ENCODE data around the gene SCAP. TPM values are rescaled to one million over a fixed set of nuclear protein-coding genes. Genes with fewer than 3 reads are reported as not detected.

The SCAP gene
- total RNA-seq, 1 donor from 2014 or later, result 49.7 TPM

DNA sequence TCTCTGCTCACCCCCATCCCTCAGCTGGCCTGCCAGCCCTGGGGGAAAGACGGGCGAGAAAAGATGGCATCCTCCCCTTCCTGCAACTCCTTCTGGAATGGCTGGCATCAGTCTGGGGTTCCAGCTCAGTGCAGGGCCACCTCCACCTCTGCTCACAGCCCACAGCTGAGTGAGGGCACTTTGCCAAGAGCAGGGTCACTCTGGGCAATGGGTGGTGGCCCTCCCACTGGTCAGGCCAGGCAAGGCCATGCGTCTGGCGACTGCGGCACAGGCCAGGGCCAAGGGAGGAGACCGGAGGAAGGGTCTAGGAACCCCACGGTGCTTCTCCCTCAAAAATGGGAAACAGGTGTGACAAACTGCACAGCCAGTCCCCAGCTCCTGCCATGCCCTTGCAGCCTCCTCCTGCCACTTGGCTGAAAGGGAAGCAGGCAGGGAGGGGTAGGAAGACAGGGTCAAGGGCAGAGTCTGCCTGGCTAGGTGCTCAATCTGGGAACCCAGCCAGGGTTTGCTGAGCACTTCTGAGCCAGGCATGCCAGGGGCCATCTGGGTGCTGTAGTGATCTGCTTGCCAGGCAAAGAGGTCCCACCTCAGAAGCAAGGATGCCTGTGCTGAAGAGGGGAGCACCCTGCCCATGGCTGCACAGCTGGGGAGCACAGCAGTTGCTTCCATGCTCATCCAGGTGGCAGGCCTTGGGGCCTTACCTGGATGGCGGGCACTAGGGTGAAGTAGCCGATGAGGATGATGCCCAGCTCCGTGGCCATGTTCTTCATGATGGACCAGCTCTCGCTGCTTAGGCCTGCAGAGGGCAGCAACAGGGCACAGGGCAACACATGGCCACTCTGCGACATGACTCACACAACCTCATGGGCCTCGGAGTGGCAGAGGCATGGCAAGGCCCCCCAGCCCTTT lies 53.7 kb downstream of the SCAP start:
- TF ChIP-seq, protein P1, sequence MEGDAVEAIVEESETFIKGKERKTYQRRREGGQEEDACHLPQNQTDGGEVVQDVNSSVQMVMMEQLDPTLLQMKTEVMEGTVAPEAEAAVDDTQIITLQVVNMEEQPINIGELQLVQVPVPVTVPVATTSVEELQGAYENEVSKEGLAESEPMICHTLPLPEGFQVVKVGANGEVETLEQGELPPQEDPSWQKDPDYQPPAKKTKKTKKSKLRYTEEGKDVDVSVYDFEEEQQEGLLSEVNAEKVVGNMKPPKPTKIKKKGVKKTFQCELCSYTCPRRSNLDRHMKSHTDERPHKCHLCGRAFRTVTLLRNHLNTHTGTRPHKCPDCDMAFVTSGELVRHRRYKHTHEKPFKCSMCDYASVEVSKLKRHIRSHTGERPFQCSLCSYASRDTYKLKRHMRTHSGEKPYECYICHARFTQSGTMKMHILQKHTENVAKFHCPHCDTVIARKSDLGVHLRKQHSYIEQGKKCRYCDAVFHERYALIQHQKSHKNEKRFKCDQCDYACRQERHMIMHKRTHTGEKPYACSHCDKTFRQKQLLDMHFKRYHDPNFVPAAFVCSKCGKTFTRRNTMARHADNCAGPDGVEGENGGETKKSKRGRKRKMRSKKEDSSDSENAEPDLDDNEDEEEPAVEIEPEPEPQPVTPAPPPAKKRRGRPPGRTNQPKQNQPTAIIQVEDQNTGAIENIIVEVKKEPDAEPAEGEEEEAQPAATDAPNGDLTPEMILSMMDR (IDR thresholded peaks at IDR 0.05), result peak; percentile 40
- H3K36me3 Mint-ChIP-seq (ENCODE audit: low read depth), result peaks cover 4% of the 10 kb centered on the region
- DNase-seq (ENCODE audit: low spot score), result peak; percentile 88
- H3K9me3 Mint-ChIP-seq (ENCODE audit: low read depth), result no peaks in the 10 kb centered on the region
- H3K27me3 Mint-ChIP-seq (ENCODE audit: low read depth), result no peaks in the 10 kb centered on the region
- no peak overlapping the region for H3K27ac Mint-ChIP-seq (ENCODE audit: unreplicated experiment)
- peaks cover 11% of the 10 kb centered on the region for H3K4me1 Mint-ChIP-seq (ENCODE audit: low read depth)
- H3K4me3 Mint-ChIP-seq (ENCODE audit: unreplicated experiment), result no peak overlapping the region

DNA sequence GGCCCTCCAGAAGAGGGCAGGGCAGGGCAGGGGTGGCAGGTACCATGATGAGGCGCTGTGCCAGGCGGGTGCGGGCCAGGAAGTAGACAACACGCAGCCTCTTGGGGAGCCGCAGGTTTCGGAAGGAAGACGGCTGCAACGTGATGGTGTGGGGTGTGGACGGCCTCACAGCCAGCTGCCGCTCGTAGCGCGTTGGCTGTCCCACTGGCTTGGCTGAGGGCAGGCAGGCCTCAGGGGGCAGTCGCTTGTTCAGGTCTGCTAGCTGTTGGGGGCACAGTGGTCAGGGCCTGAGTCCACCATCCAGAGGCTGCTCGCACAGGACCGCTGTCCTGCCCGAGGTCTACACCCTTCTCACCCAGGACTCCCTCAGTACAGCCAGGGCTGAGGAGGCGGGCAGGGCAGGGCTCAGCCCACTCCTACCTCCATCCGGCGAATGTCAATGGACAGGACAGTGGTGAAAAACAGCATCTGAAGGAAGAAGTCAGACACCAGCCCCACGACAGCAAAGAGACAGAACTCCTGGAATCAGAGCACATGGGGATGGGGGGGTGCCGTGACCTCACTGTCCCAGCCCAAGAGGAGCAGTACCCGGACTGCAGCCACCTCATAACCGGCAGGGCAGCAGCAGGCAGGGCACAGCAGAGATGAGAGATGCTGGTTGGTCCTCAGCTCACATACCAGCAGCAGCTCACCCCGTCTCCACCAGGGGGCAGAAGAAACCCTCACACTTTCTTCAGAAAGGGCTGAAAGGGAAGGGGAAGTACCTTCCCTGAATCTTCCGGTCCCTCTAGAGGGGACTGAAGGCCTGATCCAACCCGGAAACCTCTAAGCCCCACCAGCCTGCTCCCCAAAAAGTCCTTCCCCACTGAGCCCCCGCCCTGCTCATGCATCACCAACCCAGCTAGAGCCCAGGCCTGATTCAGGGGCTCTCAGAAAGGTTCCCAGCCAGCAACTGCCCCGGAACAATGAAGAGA lies 54.9 kb downstream of the SCAP start:
- TF ChIP-seq, protein P1 (IDR thresholded peaks at IDR 0.05), result peak; percentile 93
- peak; percentile 93 for DNase-seq (ENCODE audit: low spot score)
- Mint-ChIP-seq H3K9me3 (ENCODE audit: low read depth) (no peaks in the 10 kb centered on the region), H3K27me3 (ENCODE audit: low read depth) (no peaks in the 10 kb centered on the region), H3K36me3 (ENCODE audit: low read depth) (peaks cover 4% of the 10 kb centered on the region), H3K4me3 (ENCODE audit: unreplicated experiment) (no peak overlapping the region), H3K4me1 (ENCODE audit: low read depth) (peaks cover 11% of the 10 kb centered on the region), H3K27ac (ENCODE audit: unreplicated experiment) (peak overlapping the region; percentile 89)

DNA sequence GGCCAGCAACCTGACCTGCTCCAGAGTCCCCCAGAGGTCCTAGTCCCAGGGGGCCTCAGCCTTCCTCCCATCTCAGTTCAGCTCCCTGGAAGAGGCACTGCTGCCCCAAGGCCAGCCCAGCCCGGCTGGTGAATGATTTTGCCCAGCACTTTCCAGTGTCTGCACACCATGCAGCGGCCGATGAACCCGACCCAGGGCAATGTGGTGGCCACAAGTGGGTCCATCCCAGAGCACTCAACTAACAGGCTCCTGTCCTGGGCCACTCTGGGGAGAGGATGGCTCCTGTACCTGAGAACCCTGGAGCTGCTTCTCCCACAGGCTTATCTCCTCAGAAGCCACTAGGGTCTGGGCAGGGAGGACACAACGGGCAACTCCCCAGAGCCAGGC lies 55.7 kb downstream of the SCAP start:
- DNase-seq (ENCODE audit: low spot score), result no peak
- Mint-ChIP-seq H3K27ac (ENCODE audit: unreplicated experiment) (no peak overlapping the region), H3K27me3 (ENCODE audit: low read depth) (no peaks in the 10 kb centered on the region), H3K9me3 (ENCODE audit: low read depth) (no peaks in the 10 kb centered on the region), H3K4me3 (ENCODE audit: unreplicated experiment) (no peak overlapping the region), H3K4me1 (ENCODE audit: low read depth) (peaks cover 11% of the 10 kb centered on the region), H3K36me3 (ENCODE audit: low read depth) (peaks cover 3% of the 10 kb centered on the region)
- TF ChIP-seq, protein P1 (IDR thresholded peaks at IDR 0.05), result no peak

DNA sequence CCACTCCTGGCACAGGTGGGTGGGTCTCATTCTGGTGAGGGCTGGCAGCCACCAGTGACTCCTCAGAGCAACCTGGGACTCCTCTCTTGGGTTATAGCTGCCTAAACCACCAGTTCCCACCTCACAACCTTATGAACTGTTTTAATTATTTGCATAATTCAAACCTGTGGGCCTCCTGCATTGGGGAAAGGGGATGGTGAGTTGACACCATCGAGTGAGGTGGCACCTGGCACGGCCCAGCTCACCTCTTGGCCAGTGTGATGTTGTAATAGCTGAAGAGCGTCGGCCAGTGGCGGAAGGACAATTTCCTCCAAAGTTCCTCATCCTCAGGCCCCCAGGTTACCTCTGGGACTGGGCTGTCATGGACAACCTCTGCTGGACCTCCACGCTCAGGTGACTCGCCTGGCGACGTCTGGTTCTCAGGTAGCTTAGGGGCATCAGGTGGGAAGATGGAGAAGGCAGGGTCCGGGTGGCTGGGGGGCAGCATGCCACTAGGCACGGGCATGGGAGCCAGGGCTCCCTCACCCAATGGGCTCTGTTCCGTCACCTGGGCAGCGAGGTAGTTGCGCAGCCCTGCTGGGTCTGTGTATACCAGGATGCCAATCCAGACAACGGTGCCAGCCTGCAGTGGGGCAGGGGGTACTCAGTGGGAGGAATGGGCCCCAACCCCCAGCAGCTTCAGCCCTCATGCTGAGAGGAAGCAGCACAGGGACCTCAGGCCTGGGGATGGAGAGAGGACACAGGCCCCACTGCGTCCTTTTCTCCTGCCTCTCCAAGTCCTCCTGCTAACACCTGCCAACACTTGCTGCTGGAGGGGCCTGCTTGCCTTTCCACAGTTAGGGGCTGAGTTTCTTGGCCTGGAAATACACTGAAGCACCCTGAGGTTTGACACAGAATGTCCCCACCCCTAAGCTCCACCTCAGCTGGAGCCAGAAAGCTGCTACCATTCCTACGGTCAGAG lies 56.4 kb downstream of the SCAP start:
- peak; percentile 87 for DNase-seq (ENCODE audit: low spot score)
- peaks cover 11% of the 10 kb centered on the region for H3K4me1 Mint-ChIP-seq (ENCODE audit: low read depth)
- H3K4me3 Mint-ChIP-seq (ENCODE audit: unreplicated experiment), result no peak overlapping the region
- H3K27me3 Mint-ChIP-seq (ENCODE audit: low read depth), result no peaks in the 10 kb centered on the region
- TF ChIP-seq, protein P1 (IDR thresholded peaks at IDR 0.05), result peak; percentile 4
- H3K27ac Mint-ChIP-seq (ENCODE audit: unreplicated experiment), result no peak overlapping the region
- no peaks in the 10 kb centered on the region for H3K9me3 Mint-ChIP-seq (ENCODE audit: low read depth)
- peaks cover 4% of the 10 kb centered on the region for H3K36me3 Mint-ChIP-seq (ENCODE audit: low read depth)
